AG04449 (cell line): ENCODE results near the gene NAT14.

ENCODE experiments used
- CTCF ChIA-PET: fragments of 350-600 bp; formaldehyde crosslinking; extraction: SDS; loops from one replicate; lab custom pipeline; 2021; ENCODE audit warnings: antibody characterized with exemption; lab: Yijun Ruan, JAX
- POLR2A ChIA-PET: fragments of 400-600, 350-600 bp; formaldehyde crosslinking; extraction: SDS; loops from one replicate; lab custom pipeline; 2020; ENCODE audit warnings: antibody characterized with exemption, inconsistent platforms; lab: Yijun Ruan, JAX
- DNase-seq: peaks from one replicate; pipeline ENCODE4 v3.0.0-alpha.2; 2010; ENCODE audit warnings: low read depth, low spot score
- H3K4me3 ChIP-seq: 2 replicates; pipeline ENCODE4 v1.5.1; 2011; ENCODE audit warnings: low read depth, mild to moderate bottlenecking, control low read depth, low read length
- CTCF ChIP-seq: IDR thresholded peaks from one replicate; pipeline ENCODE4 v1.5.1; 2011; ENCODE audit warnings: mild to moderate bottlenecking, moderate library complexity, low read length, control low read depth, inconsistent platforms; ENCODE audit not compliant: insufficient read depth; ENCODE audit errors: missing control alignments

The NAT14 gene

GRCh38 chr19:55482156-55482961, 2.6 kb upstream of the NAT14 start:
- ChIA-PET POLR2A (no interaction called here), CTCF (interaction anchor here (1.3 to 17.6 kb wide), 2 partner anchors 15 to 22 kb away, joined by 6 to 173 read pairs; no protein-coding TSS in a partner anchor)
- H3K4me3 ChIP-seq: no peak overlapping the region
- no peak for TF ChIP-seq CTCF
- DNase-seq: no peak

GRCh38 chr19:55482967-55483705, 1.9 kb upstream of the NAT14 start:
- POLR2A ChIA-PET: no interaction called here
- DNase-seq: no peak
- CTCF ChIA-PET: interaction anchor here (13.7 to 17.6 kb wide), 2 partner anchors 16 to 21 kb away, joined by 163 to 173 read pairs; no protein-coding TSS in a partner anchor
- TF ChIP-seq CTCF: no peak
- H3K4me3 ChIP-seq: no peak overlapping the region

- no peak for DNase-seq
- H3K4me3 ChIP-seq: peak overlapping the region; percentile 76
- no peak for TF ChIP-seq CTCF
- ChIA-PET CTCF (interaction anchor here (13.7 to 17.6 kb wide), 2 partner anchors 16 to 20 kb away, joined by 163 to 173 read pairs; no protein-coding TSS in a partner anchor), POLR2A (interaction anchor here (1.4 to 5.2 kb wide), 2 partner anchors 6 to 77 kb away, joined by 6 to 44 read pairs; partner anchors contain the start of genes UBE2S and ZNF628)
These were observed 1.0 kb upstream of the NAT14 start for GRCh38 chr19:55483706-55484592.

- H3K4me3 ChIP-seq: peak overlapping the region; percentile 76
- DNase-seq: no peak
- ChIA-PET POLR2A (interaction anchor here (1.2 to 5.2 kb wide), 3 partner anchors 8 to 78 kb away, joined by 3 to 44 read pairs (median 6); partner anchors contain the start of genes UBE2S and ZNF628), CTCF (interaction anchor here (1.1 to 17.6 kb wide), 6 partner anchors 15 to 148 kb away, joined by 3 to 173 read pairs (median 5); no protein-coding TSS in a partner anchor)
- no peak for TF ChIP-seq CTCF
These were observed 537 bp downstream of the NAT14 start for GRCh38 chr19:55485439-55486011.
